Ramos (cell line): ENCODE data around the gene NTM.

Experiments used
- in situ Hi-C: fragments of 300-500 bp; cut with MboI; formaldehyde crosslinking; loops from one replicate; pipeline ENCODE4 v1.14.3; 2022; ENCODE audit warnings: low sequenced_read_pairs; ENCODE audit not compliant: unreplicated experiment

NTM gene

DNA sequence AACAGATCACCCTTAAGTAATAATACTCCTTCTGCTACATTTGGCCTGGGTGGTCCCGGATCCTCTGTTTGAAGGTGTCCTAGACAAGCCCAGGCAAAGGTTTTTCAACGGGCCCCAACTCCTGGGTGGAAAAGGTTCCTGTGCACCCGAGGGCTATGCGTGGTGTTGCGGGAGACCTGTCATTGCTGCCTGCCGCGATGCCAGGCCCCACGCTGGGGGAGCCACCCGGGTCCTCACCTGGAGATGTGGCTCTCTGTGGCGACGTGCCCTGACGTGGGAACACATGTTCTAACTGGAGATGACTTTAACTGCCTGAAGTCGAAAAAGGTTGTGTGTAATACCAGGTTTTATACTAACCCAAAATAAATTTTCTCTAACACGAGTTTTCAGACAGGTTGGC is 467.1 kb downstream of the NTM start:
- in situ Hi-C loops, result no loop called here

GRCh38 chr11:131838016-131838415 is 467.6 kb downstream of the NTM start:
- in situ Hi-C loops, result no loop called here

DNA sequence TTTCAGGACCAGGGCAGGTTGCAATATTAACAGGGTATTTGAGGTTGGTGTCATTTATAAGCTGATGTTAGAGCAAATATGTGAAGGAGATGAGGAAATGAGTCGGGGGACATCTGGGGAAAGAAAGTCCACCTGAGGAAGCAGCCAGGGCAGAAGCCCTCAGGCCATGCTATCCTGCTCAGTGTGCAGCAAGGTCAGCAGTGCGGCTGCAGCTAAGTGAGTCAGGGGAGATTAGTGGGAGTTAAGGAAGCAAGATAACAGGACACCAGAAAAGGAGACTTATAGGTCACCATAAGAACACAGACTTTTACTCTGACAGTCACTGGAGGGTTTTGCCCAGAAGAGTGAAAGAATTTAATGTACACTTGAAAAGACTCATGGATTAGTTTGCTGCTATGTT is 468.9 kb downstream of the NTM start:
- in situ Hi-C loops, result no loop called here

DNA sequence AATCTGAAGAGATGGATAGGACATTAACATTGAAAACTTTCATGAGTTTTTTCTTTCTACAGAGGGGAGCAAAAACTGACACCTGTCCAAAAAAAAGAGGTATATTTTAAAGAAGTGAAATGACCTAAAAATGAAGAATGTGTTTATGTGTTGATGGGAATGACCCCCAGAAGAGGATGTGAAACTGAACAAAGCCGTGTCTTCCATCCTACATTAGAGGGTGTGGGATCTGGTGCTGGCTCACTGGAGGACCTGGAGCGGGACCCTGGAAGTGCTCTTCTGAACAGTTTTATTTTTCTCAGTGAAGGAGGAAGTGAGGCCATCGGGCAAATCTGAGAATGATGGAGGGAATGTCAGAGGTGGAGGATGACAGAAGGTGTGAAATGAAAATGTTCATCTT is 470.1 kb downstream of the NTM start:
- in situ Hi-C loops, result no loop called here

- in situ Hi-C loops, result no loop called here
These were observed 470.6 kb downstream of the NTM start for GRCh38 chr11:131841028-131841427.

DNA sequence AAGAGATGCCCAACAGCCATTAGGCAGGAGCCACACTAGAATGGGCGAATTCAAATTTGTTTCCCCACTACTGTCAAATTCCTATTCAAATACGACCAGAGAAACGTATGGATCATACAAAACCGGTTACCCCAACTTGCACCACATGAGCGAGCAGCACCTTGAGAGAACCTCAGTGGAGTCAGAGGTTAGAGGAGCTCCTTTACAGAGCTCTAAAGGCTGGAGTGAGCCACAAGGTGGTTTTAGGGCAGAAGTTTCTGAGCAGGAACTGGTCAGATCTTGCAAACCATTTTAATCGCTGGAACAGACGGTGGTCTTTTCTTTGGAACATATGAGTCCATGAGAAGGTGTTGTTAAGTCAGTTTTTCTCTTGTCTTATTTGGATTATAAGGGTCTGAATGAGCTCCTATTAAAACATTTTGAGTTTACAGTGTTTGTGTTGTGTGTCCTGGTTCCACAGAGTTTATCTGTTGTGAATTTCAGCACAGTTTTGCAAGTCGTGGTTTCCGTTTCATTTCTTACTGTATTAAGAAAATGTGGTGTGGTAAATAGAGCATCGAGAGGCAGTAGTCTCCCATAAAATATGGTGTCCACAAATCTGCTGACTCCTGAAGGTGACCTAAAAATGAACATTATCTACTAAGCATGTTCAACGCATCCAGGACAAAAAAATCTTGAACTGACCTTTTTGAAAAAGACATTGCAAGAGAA is 471.7 kb downstream of the NTM start:
- in situ Hi-C loops, result no loop called here

GRCh38 chr11:131845255-131845654 is 474.8 kb downstream of the NTM start:
- in situ Hi-C loops, result no loop called here

GRCh38 chr11:131849485-131849884 is 479.1 kb downstream of the NTM start:
- in situ Hi-C loops, result no loop called here

DNA sequence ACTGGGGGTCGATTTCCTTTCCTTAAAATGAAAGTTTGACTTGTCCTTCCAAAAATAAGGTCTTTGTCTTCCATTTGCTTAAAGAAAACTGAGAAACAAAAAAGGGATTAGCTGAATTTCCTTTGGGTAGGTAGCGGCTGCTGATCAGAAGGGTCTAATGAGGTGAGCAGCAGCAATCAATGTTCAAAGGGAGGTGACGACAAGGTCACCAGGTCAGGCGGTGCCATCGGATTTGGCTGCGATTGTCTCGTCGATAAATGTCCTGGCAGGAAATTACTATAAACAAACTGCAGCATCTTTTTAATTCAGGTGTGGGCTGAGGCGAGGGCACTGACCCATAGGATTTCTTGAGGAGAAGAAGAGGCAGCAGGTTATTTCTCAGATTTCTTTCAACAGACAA is 480.1 kb downstream of the NTM start:
- in situ Hi-C loops, result no loop called here

DNA sequence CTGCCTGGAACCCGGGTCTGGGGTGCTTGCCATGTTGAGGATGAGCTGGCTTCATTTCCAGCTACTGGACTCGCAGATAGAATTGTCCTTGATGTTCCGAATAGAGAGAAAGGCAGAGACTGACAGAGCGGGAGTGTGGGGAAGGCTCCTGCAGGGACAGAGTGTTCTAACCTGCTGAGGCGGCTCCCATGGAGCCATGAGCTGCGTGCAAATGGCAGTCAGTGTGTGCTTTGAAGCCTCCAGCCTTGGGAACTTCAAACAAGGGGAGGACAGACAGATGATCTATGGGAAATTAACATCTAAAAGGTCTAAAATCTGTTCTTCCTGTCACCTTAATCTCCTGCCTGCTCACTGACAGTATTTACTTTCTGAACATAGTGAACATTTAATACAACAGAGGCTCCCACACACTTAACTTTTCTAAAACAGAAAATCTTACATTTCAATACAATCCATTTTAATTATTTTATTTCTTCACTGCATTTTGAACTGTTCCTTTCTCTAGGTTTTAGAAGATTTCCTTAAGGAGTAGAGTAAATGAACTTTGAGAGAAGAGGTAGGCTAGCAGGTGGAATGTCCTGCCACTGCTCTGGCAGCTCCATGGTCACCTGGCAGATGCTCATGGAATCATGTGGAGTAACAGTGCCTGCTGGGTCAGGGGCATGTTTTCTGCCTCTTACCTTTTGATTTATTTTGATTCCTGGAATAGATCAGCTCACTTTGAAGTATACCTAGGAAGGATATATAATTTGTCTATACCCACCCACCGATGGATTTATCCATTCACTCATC is 481.7 kb downstream of the NTM start:
- in situ Hi-C loops, result no loop called here

- in situ Hi-C loops, result no loop called here
These were observed 482.3 kb downstream of the NTM start for GRCh38 chr11:131852757-131853156.

DNA sequence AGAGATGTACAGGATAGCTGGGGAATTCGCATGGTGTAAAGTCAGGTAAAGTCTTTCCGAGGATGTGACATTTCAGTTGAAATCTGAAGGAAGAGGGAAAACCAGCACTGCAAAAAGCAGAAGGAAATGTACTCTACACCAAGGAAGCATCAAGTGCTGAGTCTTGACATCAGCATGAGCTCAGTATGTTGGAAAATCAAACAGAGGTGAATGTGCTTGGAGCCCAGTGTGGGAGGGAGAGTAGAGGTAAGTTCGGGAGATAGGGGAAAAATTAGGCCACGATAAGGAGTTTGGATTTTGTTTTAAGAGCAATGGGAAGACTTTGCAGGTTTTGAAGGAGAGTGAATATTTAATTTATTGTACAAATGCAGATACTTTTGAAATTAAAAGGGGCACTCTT is 484.0 kb downstream of the NTM start:
- in situ Hi-C loops, result no loop called here

DNA sequence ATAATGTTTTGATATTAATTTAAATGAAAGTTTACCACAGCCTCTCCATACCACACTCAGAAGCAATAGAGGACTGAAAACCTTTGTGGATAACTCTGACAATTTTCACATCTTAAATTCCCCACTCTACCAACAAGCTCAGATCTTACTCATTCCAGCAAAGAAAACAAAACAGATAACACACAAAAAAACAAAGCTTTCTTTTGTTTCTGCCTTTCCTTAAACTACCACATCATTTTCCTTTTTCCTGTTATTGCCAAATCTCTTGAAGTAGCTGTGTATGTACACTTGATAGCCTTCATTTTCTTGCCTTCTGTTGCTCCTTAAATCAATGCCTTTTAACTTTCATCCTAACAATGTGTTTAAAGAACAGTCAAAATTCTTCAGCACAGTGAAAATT is 484.9 kb downstream of the NTM start:
- in situ Hi-C loops, result no loop called here

DNA sequence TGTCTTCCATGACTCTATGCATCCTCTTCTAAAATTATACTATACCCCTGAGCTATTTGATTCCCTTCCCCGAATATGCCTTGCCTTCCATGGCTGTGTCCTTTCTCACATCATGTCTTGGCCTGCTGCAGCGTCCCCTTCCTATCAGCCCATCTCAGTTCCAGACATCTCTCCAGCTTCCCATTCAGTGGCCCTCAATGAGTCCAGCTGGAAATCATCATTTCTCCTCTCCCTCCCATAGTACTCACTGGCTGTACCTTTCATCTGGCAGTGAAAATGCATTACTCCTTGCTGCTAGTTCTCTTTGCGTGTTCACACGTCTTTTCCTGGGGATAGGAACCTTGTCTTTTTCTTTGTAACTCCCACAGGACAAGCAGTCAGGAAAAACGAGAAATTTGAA is 486.8 kb downstream of the NTM start:
- in situ Hi-C loops, result no loop called here

DNA sequence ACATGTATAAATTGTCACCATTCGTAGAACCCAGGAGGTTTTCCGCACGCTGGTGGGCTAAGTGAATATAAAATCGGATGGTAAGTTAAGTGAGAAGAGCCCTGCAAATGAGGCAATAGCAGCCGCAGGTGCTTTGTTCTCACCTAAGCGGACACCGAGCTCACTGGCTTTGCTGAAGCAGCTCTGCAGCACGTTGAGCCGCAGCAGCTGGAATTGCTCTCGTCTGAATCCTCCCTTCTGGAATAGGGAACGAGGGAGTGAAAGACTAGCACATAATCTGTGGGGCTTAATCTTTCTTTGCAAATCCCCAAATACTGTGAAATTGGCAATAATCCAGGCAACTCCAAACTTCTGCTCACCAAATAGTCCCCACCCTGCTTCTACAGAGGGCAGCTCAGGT is 488.1 kb downstream of the NTM start:
- in situ Hi-C loops, result no loop called here

GRCh38 chr11:131859538-131860210 is 489.3 kb downstream of the NTM start:
- in situ Hi-C loops, result no loop called here

- in situ Hi-C loops, result no loop called here
These were observed 493.8 kb downstream of the NTM start for GRCh38 chr11:131864228-131864627.

- in situ Hi-C loops, result no loop called here
These were observed 495.4 kb downstream of the NTM start for GRCh38 chr11:131865860-131866259.

DNA sequence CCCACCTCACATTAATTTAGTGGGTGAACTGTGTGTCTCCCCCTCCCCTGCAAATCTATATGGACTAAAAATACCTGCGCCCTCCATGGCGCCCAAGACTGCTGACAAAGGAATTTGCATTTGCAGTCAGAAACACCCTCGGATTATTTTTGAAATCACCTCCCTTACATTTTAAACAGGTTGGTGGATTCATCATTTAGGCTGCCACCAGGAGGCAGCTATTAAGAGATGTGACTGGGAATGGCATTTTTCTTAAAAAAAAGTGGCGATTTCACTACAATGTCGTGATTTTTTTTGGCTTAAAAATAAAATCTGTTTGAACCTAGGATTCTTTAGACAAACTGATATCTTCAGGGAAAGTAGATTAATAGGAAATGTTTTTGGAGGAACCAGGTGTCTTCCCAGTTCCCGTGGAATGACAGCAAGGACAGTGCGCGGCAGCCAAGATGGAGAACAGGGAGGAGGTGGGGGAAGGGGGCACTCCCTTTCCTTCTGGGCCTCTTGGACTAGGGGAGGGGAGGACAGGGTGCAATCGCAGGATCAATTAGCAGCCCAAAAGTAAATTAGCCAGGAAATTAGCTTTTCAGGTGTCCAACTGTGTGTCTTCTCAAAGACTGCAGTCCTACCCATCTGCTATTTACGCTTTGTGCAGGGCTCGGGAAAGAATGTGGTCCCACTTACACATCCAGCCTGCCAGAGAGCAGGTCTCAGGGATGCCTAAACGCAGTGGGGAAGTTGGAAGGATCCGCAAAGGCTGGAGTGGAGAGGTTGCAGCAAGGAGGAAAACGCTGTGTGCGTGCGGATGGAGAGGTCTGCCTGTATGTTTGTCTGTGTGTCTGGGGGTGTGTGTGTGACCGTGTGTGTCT is 496.4 kb downstream of the NTM start:
- in situ Hi-C loops, result no loop called here

DNA sequence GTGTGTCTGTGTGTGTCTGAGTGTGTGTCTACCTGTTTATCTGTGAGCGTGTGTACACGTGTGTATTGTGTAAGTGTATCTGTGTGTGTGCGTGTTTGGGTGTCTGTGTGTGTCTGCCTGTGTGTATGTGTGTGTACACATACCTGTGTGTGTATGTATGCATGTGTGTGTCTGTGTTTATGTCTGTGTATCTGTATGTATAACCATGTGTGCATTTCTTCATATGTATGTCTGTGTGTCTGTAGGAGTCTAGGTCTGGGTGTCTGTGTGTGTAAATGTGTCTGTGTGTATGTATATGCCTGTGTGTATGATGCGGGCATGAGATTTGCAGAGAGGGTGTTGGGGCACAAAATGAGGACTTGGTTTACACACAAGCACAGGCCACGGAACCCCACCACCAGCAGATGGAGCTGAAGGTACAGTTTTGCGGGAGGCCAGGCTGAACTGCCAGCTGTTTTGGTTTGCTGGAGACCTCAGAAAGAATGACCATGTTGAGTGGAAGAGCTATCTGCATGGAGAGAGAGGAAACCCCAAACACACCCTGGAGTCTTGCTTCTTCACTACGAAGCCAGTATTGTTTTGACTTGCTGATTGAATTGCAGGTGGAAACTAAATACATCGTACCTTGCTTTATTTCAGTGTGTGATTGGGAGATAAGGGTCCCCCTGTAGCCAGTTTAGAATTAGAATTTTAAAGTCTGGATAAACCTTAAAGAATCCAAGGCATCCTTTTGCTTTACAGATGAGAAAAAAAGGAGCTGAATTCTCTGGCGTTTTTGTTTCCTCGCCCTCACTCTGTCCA is 497.2 kb downstream of the NTM start:
- in situ Hi-C loops, result no loop called here
